ENCODE results near the gene ACTL6A.
"Not testable (repeated sequence)": the region's sequence is repeated elsewhere in the genome, so short reads cannot be mapped to it uniquely, and the experiment has no call there.

The ACTL6A gene

DNA sequence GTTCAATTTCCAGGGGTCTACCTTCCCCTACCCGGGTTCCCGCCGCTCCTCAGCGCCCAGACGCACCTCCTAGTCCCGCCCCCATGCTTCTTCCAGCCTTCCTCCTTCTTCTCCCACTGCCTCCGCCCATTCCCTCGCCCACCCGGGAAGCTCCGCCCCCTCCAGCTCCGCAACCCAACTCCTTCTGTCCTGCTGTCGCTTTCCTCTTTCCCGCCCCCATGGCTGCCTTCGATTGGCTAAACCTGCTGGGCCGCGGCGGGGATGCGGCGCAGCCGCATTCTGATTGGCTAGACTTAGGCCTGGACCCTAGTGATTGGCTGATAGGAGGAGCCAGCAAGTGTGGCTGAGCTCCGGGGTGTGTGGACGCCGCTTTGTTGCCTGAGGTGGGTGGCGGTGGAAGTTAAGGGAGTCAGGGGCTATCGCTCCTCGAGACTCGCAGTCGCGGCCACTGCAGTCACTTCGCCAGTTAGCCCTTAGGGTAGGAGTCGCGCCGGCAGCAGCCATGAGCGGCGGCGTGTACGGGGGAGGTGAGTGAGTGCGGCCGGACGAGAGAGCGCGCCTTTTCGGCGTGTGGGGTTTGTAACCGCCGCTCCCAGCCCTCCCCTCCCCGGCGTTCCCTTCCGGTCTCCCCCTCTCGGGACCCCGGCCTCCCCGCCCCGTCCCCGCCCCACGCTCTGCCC lies at the start of gene ACTL6A:
ACTL6A (plus strand) TSS at position 336 of the 680 bp plus-strand sequence; CDS start at position 503, 167 bp downstream.
- DNase-seq = peak; percentile 100

DNA sequence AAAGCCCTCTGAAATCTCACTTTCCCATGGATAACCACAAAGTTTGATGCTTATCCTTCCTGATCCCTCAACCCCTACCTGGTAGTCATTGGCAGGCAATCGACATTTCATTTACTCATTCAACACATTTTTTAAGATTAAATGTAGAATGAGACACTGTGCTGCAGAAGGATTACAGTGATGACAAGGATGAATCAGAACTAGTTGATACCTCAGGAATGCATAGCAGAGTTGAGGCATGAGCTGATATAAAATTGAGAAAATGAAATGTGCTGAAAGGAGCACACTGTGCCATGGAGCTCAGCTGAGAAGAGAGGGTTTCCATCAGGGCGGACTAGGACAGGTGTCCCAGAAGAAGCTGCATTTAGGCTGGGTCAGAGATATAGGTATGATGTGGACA lies 48.9 kb upstream of the ACTL6A start:
- no peak for DNase-seq

DNA sequence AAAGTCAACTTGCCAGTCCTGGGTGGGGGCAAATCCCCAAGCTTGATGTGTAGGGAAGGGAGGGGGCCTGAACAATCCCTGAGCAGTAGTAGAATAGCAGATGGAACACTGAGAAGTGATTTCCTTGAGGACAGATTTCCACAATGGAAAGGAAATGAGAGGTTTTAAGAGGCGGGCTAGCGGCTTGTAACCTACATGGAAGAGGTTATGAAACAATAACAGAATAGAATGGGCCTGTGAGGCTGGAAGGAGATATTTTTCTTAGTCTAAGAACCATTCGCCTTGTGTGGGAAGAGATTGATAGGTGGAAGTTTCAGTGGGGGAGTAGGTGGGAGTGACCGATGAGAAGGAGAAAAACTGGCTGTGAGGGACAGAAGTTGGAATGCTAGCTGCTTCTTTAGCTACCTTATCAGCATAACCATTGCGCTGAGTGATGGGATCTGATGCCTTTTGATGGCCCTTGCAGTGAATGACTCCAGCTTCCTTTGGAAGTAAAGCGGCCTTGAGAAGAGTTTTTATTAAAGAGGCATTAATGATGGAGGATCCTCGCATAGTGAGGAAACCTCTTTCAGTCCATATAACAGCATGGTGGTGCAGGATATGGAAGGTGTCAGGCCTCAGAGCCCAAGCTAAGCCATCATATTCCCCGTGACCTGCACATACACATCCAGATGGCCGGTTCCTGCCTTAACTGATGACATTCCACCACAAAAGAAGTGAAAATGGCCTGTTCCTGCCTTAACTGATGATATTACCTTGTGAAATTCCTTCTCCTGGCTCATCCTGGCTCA lies 46.1 kb upstream of the ACTL6A start:
- DNase-seq = not testable (repeated sequence)

DNA sequence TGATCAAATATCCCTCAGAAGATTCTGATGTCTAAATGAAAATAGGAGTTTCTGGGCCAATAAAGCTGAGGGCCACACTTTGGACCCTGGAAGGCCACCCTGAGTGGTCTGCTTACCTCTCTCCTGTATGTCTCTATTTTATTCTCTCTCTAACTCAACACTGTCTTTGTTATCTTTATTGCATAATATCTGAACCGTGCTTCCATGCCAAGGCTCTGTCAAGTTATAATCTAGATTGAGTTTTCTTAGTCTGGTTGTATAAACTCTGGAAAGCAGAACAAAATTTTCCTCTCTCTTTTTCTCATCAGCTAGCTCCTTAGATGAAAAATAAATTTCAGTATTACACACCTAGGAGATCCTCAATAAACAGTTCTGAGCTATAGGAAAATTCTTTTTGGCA lies 36.2 kb upstream of the ACTL6A start:
- no peak for DNase-seq

DNA sequence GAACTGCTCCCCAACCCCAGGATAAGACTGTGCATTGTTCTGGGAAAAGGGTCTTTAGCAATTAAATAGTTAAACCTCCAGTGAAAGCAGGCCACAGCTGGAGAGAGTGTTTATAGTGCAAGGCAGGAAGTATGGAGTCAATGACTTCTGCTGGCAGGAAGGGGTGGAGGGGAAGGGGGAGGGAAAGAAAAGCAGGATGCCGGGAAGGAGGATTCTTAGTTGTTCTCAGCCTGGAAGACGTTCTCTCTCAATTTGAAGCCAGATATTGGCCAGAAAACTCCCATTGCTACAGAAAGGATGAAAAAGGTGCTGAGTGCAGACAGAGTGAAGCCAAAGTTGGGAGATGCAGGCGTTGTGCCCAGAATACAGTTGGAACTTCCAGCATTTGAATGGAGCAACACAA lies 35.7 kb upstream of the ACTL6A start:
- DNase-seq = no peak

DNA sequence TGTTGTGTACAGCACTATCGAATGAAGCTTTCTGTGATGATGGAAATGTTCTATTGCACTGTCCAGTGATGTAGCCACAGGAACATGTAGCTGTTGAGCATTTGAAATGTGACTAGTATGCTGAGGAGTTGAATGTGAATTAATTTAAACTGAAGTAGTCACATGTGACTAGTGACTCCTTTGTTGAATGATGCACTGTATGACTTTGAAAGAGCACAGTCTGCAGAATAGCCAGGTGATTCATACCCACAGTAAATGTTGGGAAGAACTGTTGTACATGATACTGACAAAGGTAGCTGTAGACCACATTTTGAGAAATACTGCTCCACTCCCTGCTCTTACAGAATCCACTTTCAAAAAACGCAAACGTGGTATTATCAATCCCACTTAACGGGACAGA lies 34.0 kb upstream of the ACTL6A start:
- no peak for DNase-seq

DNA sequence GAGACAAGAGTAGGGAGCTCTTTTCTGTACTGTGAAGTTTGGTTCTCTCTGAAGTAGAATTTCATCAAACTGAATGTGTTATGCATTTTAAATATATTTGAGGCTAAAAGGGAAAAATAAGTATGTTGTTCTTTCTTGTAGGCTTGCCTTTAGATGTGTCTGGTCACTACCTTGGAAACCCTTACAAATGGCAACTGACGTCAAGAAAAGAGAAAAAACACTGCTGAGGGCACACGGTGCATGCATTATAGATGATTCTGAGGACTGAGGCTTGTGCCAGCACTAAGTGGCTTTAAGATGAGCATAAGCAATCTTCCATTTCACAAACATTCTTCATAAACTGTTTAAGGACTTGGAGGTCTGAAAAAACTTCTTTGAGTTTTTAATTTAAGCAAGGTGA lies 31.1 kb upstream of the ACTL6A start:
- DNase-seq = no peak

DNA sequence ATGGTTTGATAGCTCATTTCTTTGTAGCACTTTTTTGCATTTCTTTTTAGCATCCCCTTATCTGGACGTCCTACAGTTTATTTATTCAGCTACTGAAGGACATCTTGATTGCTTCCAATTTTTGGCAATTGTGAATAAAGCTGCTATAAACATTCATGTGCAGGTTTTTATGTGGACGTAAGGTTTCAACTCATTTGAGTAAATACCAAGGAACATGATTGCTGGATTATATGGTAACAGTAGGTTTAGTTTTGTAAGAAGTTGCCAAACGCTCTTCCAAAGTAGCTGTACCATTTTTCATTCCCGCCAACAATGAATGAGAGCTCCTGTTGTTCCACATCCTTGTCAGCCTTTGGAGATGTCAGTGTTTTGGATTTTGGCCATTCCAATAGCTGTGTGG lies 29.5 kb upstream of the ACTL6A start:
- DNase-seq = no peak

DNA sequence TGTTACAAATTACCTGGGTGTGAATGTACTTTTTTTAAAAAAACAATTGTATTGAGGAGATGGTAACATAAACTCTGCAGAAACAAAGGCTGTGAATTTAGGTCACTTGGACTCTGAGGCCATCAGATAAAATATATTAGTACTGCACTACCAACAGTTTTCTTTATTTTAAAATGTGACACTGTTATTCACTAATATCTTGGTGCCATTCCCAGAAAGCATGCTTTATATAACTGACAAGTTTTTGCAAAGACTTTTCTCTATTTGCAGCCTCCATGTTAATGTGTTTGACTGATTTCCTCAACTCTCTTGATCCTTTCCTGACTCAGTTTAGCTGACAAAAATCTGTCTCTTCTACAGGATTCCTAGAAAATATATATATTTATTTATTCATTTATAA lies 26.5 kb upstream of the ACTL6A start:
- peak; percentile 70 for DNase-seq

DNA sequence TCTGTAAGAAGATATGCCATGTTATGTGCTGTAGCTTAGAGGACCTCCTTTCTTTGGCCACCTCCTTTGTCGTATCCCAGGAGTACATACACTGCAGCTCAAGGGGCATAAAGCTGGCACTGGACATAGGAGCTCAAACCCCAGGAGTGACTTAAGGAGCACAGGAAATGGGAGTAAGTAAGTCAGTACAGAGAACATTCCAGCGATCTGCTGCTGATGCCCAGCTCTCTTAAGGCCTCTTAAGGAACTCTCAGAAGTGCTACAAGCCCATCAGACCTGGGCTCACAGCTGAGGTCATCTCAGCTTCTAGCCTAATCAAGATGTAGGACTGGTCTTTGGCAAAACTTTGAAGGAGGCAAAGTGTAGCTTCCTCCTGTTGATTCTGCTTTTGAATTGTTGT lies 21.6 kb upstream of the ACTL6A start:
- no peak for DNase-seq

DNA sequence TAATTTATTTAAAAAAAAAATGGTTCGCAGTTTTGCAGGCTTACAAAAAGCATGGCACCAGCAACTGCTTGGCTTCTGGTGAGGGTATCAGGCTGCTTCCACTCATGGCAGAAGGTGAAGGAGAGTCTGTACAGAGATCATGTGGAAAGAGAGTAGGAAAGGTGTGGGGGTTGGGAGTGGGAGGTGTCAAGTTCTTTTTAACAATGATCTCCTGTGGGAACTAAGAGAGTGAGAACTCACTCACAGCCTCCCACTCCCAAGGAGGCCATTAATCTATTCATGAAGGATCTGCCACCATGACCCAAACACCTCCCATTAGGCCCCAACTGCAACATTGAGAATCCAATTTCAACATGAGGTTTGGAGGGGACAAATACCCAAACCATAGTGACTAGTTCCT lies 21.1 kb upstream of the ACTL6A start:
- DNase-seq = no peak

DNA sequence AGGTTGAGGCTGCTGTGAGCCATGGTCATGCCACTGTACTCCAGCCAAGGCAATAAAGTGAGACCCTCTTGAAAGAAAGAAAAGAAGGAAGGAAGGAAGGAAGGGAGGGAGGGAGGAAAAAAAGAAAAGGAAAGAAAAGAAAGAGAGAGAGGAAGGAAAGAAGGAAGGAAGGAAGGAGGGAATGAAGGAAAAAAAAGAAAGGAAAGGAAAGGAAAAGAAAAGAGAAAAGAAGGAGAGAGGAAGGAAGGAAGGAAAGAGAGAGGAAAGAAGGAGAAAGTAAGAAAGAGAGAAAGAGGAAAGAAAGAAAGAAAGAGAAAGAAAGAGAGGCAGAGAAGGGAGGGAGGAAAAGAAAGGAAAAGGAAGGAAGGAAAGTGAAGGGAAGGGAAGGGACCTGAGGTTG lies 20.4 kb upstream of the ACTL6A start:
- no peak for DNase-seq

DNA sequence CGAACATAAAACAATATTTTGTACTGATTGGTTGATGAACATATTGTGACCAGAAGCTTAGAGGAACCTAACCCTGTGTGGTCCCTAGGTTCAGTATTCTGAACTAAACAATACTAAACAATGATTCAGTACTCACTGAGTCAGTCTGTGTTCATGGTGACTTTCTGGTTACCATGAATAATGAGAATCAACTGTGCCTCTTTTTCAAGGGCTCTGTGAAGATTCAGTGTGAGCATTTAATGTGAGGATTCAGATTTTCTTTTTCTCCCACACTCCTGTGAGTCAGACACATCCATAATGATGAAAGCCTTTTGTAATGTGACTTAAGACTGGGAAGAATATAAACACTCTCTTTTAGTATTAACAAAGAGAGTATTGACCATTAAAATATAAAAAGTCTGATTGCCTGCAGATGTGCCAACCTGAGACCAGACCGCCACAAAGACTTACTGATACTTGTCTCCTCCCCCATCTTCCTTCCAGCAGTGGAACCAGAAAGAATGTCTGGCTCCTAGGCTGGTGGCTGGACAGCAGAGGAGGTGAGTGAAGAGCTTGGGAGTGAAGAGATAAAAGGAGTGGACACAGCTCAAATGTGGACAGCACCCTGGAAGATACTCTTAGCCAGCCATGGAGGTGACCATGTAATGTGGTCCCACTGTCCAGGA lies 17.6 kb upstream of the ACTL6A start:
- DNase-seq = no peak

DNA sequence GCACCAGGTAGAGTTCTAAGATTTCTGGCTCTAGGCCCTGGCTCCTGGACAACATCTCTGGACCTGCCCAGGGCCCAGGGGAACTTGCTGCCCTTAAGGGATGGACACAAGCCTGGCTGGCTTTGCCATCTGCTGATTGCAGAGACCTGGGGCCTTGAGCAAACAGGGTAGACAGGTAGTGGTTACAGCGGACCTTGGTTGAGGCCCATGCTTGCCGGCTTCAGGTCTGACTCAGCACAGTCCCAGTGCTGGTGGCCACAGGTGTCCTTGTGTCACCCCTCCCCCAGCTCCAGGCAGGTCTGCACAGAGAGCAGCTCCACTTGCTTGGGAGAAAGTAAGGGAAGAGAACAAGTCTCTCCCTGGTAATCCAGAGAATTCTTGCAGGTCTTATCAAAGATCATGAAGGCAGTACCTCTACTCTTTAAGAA lies 15.9 kb upstream of the ACTL6A start:
- no peak for DNase-seq

DNA sequence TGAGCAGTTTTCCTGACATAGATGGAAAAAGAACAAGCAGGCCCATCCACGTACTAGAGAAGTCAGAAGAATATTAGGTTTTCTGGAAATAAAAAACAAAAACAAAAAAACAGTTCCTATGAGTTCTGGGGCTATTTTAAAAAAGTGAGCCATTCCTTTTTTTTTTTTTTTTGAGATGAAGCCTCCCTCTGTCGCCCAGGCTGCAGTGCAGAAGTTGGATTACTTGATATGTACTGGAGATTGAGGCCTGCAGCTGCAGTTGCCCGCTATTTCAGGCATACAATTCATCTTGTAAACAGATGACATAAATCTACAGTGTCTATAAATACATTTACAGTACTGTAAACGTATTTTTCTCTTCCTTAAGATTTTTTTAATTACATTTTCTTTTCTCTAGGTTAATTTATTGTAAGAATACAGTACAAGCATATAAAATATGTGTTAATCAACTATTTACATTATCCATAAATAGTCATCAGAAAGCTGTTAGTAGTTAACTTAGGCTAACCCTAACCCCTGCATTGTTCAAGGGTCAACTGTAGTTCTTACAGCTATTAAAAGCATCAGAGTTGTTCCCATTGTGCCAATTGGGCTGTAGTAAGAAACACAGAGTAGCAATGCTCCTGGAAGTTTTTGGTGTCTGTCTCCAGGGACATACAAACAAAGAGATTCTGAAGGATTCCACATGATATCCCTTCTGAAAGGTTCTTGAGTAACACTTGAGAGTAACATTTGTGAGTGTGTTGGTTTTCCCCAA lies 11.2 kb upstream of the ACTL6A start:
- no peak for DNase-seq

DNA sequence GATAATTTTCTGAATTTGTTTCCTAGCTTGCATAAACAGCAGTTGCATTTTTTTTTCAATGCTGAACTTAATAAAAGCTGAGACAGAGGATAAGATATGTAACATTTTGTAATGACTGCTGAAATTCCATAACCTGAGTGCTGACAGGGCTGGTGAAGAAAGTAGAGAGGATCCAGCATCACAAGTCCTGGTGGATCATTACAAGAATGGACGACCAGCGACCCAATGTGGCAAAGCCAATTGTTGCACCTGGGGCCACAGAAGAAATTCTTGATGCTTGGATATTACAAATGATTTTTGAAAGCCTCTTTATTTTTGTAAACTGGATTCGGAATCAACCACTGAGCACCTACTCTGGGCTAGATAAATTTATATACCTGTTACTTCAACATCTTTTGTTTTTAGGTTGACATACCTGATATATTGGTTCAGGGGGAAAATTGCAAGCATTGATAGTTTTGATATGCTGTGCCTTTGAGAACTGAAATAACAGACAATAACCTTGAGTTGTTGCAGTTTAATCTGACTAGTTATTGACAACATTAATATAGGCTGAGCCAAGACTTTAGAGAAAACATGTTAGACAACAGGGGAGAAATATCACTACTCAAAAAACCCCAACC lies 3.9 kb upstream of the ACTL6A start:
- peak; percentile 88 for DNase-seq

DNA sequence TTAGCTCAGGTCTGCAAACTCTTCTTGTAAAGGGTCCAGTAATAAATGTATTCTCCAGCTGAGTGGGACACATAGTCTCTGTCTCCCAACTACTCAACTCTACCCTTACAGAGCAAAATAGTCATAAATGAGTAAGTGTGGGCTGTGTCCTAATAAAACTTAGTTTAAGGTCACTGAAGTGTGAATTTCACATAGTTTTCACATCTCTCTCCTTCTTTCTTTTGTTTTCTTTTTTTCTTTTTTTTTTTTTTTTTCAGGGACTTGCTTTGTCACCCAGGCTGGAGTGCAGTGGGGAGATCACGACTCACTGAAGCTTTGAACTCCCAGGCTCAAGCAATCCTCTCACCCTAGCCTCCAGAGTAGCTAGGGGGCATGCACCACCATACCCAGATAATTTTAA lies 1.9 kb upstream of the ACTL6A start:
- no peak for DNase-seq

DNA sequence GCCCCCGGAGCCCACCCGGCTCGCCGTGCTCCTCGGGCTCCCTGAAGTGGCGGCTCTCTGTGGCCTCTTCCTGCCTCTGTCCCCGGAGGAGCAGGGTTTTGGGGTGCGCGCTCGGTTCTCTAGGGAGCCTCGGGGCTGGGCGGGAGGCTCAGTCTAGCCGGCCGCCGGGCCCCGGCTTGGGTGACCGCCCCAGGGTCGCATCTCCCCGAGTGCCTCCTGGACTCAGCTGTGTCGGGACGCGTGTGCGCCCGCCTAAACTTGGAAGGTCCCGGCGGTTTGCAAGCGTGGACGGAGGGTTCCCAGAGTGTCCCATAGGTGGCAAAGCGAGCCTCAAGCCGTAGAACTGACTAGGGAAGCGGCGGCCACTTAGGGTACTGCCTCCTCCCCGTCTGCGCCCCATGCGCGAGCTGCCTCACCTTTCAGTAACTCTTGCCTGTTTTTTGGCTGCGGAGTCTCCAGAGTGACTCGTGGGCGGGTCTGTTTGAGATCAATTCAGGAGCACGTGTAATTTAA lies 601 bp downstream of the ACTL6A start:
- DNase-seq = peak; percentile 91

DNA sequence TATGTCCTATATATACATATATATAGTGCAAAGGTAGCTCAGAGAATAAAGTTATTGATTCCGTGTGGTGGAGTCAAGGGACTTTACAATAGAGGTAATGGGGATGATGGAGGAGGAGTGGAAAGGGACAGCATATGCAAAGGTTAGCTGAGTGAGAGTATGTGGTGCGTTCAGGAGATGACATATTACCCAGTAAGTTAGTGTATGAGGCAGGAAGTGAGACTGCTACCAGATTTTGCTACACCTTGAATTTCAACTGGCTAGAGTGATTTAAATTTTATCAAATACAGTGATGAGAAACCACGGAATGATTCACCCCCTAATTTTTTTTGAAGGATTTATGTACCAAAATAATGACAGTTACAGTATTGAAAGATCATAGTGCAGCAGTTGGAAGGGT lies 2.8 kb downstream of the ACTL6A start:
- DNase-seq = no peak

DNA sequence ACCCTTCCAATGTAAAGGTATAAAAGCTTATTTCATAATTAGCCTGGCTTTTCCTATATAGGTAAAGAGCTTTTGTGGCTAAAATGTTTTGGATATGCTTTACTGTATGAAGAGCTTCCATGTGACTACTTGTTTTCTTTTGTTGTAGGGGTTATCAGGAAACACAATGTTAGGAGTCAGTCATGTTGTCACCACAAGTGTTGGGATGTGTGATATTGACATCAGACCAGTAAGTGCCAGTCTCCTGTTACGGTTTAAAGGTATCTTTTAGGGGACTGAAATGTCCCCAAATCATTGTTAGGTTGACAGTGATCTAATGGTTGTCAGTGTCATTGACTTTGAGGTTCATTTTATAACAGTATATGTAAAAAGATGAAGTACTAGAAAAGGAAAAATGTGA lies 18.3 kb downstream of the ACTL6A start:
- DNase-seq = peak; percentile 80

DNA sequence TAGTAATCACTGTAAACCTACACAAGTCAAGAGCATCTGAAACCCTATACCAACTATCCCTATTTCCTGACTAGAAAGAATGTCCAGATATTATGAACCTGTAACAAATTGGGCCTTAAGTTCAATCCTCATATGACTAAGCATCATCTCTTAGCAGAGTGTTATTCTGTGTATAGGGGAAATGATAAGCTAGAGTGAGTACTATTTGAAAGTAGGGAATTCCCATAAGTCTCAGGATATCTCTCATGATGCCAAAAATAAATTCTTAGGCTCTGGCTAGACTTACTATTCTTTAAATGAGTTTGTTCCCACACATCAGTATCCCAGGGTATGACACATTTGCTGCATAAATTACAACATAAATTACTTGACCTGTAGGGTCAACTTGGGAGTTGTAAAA lies 26.4 kb downstream of the ACTL6A start:
- DNase-seq = no peak

DNA sequence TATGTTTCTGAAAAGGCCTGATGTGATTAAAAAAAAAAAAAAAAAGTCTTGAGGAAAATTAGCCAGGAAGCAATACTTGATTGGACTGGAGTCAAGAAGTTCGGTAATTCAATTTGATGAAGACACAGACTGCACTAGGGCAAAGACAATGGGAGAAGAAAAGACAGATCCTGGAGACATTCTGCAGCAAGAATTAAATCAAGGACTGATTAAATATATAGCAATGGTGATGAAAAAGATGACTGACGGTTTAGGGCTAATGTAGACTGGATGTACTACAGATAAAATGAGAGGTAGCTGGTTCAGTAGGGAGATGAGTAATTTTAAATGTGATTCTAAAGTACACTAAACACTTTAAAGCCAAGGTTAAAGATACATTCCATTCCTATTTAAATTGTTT lies 27.9 kb downstream of the ACTL6A start:
- DNase-seq = no peak

DNA sequence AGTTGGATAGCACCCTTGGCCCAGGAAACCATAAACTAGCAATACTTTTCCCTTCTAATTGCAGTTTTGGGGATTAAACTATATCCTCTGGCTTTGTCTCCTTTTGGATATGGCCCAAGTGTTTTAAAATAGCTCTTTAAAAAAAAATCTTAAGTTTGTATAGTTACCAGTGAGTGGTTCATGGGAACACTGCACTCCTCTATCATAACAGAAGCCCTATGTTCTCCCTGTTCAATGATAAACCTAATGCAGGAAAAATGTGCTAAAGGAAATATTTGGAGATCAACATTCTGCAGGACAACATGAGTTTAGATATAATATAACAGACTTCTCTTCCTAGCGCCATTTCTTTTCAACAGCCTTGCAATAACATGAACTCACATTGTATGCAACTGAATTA lies 28.6 kb downstream of the ACTL6A start:
- DNase-seq = no peak

Measured in hematopoietic multipotent progenitor cell treated with erythropoietin and hydrocortisone succinate and interleukin-3 and kit ligand, for 6 days (in vitro differentiated cells).